ENCODE measurements around the gene ABCA2.
A peak's percentile ranks its signal among the peaks of the same experiment; 100 is the strongest.

Gene ABCA2

DNA sequence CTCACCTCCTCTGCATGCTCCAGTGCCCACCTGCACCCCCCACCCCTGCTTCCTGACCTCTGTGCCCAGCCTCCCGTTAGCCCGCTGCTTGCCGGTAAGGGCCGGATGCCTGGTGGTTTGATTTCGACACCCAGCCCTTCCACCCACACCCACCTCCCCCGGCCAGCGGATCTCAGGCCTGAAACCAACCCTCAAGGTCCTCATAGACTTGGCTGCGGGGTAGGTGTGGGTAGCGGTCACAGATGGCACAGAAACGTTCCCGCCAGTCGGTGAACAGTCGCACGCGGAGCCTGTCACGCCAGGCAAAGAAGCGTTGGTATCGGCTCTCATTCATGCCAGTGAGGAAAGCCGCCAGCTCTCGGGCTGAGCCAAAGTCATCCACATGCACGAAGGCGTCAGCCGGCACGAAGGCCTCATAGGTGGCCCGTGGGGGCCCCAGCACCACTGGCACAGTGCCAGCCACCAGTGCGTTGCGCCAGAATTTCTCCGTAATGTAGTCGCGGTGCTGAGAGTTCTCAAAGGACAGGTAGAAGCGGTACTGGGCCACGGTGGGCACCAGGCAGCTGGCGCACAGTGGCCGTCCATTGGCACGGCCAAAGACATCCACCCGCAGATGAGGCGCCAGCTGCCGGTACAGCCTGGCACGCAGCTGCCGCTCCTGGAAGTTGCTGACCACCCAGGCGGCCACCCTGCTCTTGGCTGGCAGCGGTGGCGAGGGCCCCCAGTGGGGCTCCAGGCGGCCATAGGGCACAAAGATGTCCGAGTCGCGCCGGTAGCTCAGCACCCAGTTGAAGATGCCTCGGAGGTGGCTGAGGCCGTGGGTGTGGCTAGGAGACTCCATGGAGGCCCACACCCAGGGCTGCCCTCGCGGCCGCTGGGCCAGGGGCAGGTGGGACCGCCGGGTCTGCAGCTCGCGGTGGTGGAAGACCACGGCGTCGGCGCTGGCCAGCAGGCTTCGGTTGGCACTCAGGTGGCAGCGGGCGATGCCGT lies 2.8 kb upstream of the ABCA2 start:
- DNase-seq = no peak

DNA sequence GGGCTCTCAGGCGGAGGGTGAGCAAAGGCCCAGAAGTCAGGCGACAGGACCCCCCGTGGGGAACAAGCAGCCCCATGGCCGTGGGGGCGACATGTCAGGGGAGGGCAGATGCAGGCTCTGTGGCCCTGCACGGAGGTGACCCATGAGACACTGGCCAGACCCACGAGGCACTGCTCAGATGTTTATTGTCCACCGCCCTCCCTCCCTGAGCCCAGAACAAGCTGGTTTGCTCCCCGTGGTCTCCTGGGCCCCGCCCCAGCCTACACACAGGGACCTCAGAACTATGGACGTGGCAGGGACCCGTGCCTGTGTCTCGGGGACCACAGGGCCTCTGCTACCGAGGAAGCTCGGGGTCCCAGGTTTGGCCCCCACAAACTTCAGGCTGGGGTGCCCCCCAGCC lies 2.0 kb upstream of the ABCA2 start:
- DNase-seq = no peak

DNA sequence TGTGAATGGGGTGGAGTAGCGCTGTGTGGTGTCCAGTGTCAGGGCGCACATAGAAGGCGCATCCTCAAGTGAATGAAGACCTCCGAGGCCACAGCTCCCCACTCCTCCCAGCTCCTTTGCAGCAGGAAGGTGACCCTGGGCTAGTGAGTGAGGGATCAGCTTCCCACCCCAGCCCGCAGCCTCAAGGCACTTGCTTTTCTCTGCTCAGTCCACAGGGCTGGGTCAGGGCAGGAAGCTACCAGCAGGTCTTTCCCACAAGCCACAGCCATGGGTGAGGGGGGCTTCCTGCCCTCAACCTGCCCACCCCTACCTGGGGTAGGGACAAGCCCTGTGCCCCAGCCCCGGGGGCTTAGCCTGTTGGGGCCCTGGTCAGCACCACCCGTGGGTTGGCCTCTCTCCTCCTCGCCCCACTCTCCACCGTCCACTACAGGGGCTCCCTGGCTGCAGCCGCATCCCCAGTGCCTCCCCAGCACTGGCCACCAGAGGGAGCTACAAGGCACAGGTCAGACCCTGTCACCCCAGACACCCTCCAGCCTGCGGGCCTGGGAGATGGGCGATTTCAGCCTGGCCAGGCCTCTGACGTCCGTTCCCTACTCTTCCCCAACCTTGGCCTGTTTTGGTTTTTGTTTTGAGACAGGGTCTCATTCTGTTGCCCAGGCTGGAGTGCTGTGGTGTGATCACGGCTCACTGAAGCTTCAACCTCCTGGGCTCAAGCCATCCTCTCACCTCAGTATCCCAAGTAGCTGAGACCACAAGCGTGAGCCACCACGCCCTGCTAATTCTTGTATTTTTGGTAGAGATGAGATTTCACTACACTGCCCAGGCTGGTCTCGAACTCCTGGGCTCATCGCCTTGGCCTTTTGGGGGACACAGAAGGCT lies 1.3 kb upstream of the ABCA2 start:
- peak; percentile 49 for DNase-seq

DNA sequence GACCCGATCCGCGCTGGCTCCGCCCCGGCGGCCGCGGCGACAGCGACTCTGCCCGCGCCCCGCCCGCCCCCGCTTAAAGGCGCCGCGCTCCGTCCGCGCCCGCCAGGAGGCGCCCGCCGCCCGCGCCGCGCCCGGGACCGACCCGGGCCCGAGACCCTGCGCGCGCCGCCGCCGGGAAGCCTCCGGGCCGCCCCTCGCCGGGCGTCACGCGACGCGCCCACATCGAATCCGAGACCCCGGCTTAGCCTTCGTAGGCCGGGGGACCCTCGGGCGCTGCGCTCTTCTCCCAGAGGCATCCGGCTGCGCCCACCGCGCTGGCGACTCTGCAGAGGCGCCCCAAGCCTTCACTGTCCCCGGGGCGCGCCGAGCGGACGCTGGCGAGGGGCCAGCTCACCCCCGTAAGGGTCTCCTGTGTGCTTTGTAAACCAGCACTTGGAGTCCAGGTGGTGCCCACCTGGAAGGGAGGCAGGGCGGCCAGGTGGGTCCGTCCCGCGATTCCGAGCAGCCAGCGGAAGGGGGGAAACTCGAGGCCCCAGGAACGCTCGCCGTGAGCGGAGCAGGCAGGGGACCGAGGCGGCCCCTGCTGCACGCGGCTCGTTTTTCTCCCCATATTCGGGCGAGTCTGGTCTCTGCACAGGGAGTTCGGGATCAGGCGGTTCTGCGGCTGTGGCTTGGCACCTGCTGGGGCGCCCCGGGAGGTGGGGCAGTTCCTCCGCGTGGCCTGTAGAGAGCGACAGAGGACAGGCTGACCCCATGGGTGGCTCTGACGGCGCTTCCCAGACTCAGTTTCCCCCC lies 423 bp upstream of the ABCA2 start:
- DNase-seq = peak; percentile 44

DNA sequence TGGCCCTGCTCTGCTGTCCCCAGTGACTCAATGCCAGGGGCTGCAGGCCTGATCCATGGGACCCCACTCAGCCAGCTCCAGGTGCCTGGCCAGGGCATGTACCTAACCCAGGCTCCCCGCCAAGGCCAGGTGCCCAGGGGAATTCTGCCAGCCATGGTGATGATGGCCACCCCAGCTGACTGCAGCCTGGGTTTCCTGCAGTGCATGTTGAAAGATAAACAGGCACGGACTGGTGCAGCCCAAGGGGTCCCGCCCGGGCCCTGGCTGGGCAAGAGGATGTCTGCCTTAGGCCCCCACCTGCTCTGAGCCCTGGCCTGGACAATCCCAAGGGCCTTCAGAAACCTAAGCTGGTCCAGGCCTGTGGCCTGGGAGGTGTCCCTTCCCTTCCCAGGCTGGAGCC lies 1.2 kb downstream of the ABCA2 start:
- peak; percentile 22 for DNase-seq

DNA sequence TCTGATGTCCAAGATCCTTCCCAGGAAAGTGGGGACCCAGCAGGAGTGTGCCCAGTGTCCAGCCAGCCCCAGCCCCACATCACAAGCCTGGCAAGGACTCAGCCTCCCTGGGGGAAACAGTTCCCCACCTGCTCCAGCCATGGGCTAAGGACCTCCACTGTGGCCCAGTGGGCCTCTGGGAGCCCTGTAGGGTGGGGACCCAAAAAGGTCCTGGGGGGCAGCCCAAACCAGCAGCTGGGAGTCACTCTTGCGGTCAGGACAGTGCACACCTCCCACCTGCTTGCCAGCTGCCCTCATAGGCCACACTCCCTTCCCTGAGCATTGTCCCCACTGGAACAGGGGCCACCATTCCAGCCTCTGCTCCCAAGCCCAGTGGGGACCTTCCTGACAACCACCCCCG lies 1.7 kb downstream of the ABCA2 start:
- no peak for DNase-seq

DNA sequence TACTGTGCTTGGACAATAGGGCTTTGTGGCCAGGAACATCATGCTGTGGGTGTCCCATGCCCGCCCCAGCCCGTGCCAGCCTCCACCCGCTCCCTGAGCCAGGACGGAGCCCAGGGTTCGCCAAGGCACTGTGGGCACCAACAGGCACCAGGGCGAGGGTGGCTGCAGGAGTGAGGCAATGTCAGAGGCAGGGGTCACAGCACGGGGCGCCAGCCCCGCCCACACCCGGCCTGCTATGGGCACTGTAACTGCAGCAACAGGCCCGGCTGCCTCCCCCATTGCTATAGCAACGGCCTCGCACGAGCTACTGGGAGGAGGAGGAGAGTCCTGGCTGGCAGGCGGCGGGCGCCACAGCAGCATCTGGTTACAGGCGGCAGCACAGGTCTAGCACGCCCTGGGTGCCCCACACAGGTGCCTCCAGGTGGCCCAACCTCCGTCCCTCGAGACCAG lies 2.5 kb downstream of the ABCA2 start:
- peak; percentile 21 for DNase-seq

DNA sequence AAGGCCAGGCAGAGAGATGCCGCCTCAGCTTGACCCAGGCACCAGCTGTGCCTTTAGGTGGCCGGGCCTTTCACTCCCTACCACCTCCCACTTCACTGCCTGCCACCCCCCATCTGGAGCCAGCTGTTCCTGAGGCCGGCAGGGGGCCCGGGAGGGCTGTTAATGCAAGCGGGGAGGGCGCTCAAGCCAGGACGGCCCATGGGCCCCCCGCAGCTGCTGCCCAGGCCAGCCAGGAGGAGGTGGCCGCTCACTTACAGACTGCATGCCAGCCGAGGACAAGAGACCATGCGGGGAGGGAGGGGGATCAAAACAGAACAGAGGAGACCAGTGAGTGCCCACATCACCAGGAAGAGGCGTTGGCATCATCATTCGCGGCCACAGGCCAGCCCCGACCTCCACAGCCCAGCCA lies 4.5 kb downstream of the ABCA2 start:
- no peak for DNase-seq

DNA sequence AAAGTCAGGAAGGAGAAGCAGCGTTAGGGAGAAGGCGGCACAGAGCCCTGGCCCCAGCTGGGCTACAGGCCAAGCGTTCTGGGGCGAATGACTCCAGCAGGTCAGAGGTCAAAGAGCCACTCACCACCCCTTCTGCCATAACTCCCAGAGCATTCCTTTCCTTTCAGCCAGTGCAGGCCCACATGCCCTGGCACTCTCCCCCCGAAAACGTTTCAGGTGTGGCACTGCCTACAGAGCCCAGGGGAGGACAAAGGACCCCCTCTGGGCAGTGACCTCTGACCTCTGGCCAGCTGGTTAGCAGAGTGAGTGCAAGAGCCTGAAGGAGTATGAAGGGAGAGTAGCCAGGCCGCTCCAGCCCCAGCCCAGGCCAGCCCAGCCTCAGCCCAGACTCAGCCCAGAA lies 4.9 kb downstream of the ABCA2 start:
- DNase-seq = no peak

DNA sequence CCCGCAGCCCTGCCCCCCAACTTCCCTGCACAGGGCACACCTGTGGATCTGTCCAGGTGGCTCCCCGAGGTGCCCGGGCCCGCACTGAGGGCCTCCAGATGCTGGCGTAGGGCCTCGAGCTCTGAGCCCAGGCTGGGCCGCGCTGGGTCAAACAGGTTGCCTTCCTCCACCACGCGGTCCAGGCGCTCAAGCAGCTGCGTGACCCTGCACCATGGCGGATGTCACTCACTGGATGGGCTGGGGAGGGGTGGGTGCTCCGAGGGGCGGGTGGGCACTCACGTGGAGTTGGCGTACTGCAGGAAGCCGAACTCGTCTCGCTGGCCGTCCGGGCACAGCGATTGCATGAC lies 5.4 kb downstream of the ABCA2 start:
- DNase-seq = no peak

DNA sequence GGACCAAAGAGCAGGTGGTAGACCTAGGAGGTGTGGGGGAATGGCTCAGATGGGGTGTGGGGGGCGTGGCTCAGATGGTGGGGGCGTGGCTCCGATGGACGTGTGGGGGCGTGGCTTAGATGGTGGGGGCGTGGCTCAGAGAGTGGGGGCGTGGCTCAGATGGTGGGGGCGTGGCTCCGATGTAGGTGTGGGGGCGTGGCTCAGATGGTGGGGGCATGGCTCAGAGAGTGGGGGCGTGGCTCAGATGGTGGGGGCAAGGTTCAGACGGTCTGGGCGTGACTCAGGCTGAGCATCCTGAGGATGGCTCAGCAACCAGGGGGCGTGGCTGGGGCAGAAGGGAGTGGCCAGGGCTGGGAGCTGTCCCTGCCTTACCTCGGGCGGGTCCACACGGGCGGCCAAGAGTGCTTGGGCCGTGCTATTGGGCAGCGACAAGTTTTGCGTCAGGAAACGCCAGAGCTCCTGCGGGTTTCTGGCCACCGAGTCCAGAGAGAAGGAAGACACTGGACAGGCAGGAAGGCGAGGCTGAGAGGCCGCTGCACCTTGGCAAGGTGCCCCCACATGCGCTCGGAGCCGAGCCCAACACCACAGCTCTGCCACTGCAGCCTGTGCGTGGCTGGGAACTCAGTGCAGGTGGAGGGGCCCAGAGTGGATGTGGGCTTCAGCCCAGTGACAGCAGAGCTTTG lies 5.9 kb downstream of the ABCA2 start:
- no peak for DNase-seq

DNA sequence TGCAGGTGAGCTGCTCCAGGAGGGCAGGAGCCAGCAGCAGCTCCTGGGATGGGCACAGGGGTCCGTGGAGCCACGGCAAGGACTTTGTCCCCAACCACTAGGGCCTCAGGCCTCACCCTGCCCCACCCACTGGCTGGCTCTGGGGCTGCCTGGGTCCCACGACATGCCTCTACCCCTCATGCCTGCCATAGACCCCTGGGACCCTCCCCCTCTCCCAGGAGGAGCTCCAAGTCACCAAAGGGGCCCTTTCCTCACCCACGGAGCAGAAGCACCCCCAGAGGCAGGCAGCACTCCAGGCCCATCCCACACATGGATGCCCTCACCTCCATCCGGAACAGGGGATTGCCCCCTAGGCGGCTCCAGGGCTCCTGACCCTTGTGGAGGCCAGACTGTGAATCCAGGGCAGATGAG lies 6.5 kb downstream of the ABCA2 start:
- no peak for DNase-seq

DNA sequence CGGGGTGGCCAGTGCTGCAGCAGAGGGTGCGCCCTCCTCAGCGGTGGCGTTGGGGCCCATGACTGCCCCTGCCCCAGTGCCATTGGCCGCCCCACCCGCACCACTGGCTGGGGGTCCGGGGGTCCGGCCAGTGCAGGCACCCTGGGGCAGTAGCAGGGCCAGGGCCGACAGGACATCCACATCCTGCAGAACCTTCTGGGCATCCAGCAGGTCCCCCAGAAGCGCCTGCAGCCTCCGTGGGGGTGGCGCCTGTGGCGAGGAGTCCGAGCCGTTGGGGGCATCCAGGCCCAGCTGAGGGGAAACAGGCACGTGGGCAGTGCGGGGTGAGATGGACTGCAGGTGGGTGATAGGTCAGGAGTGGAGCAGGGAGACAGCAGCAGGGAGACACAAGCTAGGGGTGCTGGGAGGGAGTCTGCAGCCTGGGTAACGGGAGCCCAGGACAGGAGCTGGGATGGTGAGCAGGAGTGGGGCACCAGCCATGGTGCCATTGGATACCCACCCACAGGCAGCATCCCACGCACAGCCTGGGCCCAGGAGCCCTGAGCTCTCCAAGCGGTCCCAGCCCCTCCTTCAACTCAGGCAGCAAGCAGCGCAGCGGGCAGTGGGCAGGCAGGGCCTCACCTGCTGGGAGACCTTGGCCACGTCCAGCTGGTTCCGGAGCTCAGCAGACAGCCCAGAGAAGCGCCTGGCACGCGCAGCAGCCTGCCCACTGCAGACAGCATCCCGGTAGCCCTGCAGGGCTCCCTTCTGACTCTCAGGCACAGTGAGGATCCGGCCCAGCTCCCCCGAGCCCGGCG lies 7.1 kb downstream of the ABCA2 start:
- DNase-seq = no peak

DNA sequence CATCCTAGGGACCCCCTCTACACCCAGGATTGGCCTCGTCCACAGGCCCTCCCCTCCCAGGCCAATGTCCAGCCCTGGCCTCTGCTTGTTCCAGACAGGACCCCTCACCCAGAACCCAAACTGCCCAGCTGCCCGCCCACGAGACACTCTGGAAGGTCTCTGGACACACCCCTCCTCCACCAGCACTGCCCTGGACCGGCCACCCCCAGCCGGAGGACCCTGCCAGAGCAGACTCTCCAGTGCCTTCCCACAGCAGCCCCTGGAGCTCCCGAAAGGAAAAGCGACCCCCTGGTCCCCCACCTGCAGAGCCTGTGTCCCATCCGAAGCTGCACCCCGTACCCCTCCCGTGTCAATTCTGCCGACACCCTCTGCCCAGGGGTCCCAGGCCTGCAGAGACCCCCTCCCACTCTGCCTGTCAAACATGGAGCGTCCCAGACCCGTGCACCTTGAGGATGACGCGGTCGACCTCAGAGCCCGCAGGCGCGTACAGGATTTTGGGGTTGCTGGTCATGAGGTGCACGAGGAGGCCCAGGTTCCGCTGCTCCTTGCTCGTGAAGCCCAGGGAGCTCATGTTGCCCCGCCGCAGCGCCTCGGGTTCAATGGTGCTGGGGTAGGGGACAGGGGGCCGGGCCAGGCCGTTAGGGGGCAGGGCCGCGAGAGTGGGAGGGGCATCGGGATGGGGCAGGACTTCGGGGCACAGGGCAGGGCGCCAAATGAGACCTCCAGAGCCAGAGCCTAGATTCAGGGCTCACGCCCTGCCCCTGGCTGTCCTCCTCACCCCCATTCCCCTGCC lies 8.0 kb downstream of the ABCA2 start:
- DNase-seq = no peak

DNA sequence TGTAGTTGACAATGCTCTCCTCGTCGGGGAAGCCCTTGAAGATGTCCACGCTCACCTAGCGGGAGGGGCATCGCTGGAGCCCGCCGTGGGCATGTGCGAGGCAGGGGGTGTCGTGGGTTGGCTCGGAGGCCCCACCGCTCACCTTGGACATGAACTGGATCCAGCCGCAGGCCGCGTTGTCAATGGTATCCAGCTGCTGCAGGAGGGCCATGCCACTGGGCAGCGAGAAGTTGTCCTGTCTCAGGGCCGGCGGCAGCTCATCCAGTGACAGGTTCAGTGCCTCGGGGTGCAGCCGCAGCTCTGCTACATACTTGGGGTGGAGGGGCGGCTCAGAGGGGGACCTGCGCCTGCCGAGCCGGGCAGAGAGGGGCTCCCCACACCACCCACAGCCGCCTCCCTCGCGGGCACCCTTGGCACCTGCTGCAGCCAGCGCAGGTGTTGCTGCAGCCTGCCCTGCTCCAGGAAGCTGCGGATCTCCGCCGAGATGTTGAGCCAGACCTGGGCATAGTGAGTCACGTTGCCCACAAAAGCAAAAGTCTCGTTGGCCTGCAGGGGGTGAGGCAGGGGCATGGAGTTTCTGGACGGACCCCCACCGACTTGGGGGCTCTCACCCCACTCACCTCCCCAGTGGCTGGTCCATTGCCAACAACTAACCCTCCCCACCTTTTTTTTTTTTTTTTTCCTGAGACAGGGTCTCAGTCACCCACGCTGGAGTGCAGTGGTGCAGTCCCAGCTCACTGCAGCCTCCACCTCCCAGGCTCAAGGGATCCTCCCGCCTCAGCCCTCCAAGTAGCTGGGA lies 9.1 kb downstream of the ABCA2 start:
- DNase-seq = no peak

DNA sequence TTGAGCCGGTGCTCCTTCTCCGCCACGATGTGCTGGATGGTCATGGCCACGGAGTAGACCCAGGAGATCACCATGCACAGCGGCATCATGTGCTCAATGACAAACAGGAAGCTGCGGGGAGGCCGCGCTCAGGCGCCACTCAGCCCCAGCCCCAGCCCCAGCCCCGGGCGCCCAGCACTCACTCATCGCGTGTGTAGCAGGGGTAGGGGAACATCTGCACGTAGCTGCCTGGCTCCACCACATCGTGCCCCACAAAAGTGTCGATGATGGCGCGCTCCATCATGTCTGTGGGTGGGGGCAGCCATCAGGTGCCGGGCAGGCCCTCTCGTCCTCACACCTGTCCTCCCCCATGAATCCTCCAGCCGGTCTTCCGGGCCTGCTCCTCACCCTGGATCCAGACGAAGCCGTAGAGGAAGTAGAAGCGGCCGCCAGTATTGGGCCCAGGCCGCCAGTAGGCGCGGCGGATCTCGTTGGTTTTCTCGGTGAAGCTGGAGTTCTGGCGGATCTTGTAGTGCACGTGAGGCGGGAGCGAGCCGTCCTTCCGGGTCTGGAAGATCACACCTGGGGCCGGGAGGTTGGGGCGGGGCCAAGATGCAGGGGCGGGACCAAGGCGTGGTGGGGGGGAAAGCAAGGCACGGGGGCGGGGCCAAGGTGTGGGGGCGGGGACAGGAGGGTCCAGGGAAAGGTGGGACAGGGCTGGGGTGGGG lies 10.1 kb downstream of the ABCA2 start:
- DNase-seq = no peak

DNA sequence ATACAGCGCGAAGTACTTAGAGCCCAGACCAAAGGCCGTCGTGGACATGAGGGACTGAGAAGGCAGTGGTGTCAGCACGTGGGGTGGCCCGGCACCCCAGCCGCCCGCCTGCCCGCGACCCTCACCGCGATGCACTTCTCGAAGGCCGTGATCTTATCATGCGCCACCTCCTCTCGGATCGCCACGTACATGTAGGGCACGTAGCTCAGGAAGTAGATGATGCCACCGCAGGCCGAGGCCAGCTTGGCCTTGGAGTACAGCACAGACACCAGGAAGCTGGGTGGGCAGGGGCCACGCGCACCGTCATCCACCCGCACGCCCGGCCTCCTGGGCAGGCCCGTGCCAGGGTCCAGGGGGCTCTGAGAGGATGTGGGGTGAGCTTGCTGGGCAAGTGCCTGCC lies 11.0 kb downstream of the ABCA2 start:
- no peak for DNase-seq

DNA sequence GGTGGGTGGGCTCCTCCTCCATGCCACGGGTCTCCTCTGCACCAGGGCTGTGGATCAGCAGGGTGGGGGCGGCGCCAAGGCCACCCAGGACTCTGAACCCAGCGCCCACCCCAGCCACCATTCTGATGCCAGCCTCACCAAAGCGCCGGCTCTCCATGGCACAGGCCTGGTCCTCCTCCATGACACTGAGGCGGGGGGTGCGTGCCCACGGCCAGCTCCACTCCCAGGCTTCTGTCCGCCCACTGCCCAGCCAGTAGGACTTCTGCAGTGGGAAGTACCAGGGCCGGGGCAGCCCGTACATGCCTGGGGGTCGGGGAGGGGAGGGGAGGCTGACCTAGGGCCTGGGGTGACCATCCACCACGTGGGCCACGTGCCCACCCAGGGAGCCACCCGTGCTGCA lies 11.6 kb downstream of the ABCA2 start:
- no peak for DNase-seq

DNA sequence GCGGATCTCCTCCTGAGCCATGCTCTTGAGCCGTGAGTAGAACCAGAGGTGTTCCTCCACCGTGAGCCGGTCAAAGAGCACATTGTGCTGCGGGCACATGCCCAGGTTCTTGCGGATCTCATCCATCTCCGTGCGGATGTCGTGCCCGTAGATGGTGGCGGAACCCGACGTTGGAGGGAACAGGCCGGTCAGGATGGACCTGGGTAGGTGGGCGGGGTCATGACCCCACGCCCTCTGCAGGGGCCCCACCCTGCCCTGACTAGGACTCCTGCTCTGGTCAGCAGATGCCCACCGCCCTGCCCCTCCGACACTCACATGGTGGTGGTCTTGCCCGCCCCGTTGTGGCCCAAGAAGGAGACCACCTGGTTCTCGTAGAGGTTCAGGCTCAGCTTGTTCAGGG lies 12.1 kb downstream of the ABCA2 start:
- no peak for DNase-seq

Data from NCI-H1092 treated with DMSO at 0.1 percent for 48 hours (cell line).